NCI-H1694 treated with DMSO at 0.1 percent for 48 hours (cell line): ENCODE data around the gene NPR2.

Experiments used
- DNase-seq: peaks from one replicate; lab custom pipeline; 2025; lab: John Stamatoyannopoulos, UW

NPR2 gene

GRCh38 chr9:35763803-35764202 lies 27.6 kb upstream of the NPR2 start:
- no peak for DNase-seq

DNA sequence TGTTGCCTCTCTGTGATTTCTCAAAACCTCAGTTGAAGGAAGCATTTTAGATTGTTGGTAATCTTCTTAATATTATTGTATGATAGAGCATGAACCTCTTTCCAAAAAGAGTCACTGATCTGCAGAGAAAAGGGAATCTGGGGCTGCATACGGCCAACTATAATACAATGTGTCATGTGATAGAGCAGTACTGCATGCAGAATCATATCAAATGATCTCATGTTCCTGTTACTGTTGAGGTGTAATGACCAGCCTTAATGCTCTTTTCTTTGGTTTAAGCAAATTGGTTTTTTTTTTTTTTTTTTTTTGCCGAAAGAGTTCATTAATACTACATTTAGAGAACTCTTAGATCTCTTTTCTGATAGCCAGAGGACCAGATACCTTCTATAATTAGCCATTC lies 24.4 kb upstream of the NPR2 start:
- no peak for DNase-seq

DNA sequence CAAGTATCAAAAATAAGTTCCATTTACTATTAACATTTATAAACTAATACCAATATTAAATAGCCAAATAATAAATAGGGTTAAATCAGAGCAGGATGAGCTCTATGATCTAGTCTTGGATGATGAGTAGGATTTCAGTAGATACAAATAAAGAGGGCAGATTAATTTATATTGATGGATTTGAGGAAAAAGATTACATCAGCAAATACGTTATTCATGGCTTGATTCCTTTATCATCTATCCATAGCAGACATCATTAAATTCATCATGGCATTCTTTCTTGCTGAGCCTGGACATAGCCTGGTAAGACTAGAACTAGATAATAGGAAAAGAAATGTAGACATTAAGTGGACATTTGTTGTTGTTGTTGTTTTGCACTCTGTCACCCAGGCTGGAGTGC lies 23.9 kb upstream of the NPR2 start:
- DNase-seq = no peak

DNA sequence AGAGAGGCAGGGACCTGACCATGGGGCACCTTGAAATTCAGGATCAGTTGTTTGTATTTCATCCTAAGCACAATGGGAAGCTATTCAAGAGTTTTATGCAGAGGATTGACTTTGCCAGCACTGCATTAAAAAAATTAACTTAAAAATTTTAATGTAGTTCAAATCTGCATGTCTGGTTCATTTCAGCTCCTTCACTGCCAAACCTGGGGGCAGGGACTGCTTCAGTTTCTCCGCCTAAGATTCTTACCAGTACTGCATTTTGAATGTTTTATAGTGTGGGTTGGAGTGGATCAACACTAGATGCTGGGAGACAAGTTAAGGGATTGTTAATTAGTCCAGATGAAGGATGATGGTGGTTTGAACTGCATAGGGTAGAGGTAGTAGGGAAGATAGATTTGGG lies 21.6 kb upstream of the NPR2 start:
- no peak for DNase-seq

- no peak for DNase-seq
These were observed 20.3 kb upstream of the NPR2 start for GRCh38 chr9:35771075-35771433.

DNA sequence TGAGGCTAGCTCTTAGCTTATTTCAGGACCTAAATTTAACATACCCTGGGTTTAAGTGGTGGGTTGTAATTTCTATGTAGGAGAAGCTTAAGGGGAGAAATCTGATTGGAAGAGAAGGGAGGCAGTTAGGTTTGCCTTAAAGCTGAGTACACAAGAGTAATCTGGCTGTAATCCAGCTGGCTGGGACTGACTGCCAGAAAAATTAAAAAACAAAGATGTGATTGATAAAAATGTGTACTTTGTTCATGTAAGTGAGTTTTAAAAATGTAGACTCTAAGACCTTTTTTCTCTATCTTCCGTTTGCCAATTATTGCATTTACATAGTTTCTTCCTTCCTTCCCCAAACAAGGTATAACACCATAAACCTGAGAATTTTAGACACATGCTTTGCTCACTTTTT lies 19.9 kb upstream of the NPR2 start:
- peak; percentile 28 for DNase-seq

GRCh38 chr9:35771943-35772342 lies 19.4 kb upstream of the NPR2 start:
- no peak for DNase-seq

GRCh38 chr9:35774907-35775635 lies 16.3 kb upstream of the NPR2 start:
- DNase-seq = no peak

GRCh38 chr9:35776018-35776417 lies 15.4 kb upstream of the NPR2 start:
- DNase-seq = no peak

GRCh38 chr9:35778496-35778895 lies 12.9 kb upstream of the NPR2 start:
- DNase-seq = no peak

- DNase-seq = no peak
These were observed 10.3 kb upstream of the NPR2 start for GRCh38 chr9:35781066-35781465.

DNA sequence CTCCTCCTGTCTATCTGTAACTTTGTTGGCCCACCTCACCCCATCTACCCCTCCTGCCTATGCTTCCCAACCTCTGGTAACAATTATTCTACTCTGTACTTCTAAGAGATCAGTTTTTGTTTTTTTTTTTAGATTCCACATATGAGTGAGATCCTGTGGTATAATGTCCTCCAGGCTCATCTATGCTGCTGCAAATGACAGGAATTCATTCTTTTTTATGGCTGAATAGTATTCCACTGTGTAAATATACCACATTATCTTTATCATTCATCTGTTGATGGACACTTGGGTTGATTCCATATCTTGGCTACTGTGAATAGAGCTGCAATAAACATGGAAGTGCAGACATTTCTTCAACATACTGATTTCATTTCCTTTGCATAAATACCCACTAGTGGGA lies 8.0 kb upstream of the NPR2 start:
- no peak for DNase-seq

GRCh38 chr9:35789541-35789940 lies 1.9 kb upstream of the NPR2 start:
- no peak for DNase-seq

GRCh38 chr9:35790025-35790384 lies 1.4 kb upstream of the NPR2 start:
- DNase-seq = no peak

GRCh38 chr9:35790385-35791296 lies 750 bp upstream of the NPR2 start:
- peak; percentile 87 for DNase-seq

DNA sequence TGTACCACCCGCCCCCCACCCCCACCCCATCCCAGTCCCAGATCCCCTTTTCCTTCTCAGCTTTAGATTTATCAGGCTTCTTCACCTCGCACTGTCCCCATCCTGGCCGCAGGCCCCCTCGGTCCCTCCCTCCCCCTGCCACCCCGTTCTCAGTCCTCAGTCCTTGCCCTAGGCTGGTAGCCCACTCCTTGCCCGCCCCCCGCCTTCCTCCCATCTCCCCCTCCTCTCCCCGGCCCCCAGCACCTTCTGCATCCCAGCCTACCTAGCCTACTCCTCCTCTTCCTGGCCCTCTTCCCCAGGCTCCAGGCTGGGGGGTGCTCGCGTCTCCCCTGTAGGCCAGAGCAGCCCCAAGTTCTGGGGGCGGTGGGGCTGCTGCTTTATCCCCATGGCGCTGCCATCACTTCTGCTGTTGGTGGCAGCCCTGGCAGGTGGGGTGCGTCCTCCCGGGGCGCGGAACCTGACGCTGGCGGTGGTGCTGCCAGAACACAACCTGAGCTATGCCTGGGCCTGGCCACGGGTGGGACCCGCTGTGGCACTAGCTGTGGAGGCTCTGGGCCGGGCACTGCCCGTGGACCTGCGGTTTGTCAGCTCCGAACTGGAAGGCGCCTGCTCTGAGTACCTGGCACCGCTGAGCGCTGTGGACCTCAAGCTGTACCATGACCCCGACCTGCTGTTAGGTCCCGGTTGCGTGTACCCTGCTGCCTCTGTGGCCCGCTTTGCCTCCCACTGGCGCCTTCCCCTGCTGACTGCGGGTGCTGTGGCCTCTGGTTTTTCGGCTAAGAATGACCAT lies 828 bp downstream of the NPR2 start:
- no peak for DNase-seq

DNA sequence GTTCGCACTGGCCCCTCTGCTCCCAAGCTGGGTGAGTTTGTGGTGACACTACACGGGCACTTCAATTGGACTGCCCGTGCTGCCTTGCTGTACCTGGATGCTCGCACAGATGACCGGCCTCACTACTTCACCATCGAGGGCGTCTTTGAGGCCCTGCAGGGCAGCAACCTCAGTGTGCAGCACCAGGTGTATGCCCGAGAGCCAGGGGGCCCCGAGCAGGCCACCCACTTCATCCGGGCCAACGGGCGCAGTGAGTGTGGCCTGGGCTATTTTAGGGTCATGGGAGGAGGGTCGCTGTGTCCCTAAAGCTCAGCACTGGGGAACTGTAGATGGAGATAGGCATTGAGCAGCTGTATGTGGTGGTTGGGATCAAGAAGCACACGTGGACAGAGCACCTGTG lies 1.4 kb downstream of the NPR2 start:
- no peak for DNase-seq

- DNase-seq = no peak
These were observed 2.1 kb downstream of the NPR2 start for GRCh38 chr9:35793461-35793860.

DNA sequence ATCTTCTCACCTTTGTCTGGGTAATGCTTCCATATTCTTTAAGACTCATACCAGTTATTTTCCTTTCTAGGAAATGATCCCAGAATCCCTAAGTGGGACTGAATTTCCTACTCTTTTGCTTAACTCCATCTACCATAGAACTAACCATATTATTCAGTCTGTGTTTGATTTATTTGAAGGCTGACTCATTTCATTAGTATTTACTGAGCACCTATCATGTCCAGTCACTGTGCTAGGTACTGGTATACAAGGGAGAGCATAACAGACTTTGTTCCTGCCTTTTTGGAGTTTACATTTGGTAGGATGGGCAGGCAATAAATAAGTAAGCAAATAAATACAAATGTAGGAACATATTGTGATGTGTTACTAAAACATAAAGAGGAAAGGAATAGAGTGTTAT lies 4.3 kb downstream of the NPR2 start:
- no peak for DNase-seq

- DNase-seq = no peak
These were observed 6.1 kb downstream of the NPR2 start for GRCh38 chr9:35797311-35798109.

DNA sequence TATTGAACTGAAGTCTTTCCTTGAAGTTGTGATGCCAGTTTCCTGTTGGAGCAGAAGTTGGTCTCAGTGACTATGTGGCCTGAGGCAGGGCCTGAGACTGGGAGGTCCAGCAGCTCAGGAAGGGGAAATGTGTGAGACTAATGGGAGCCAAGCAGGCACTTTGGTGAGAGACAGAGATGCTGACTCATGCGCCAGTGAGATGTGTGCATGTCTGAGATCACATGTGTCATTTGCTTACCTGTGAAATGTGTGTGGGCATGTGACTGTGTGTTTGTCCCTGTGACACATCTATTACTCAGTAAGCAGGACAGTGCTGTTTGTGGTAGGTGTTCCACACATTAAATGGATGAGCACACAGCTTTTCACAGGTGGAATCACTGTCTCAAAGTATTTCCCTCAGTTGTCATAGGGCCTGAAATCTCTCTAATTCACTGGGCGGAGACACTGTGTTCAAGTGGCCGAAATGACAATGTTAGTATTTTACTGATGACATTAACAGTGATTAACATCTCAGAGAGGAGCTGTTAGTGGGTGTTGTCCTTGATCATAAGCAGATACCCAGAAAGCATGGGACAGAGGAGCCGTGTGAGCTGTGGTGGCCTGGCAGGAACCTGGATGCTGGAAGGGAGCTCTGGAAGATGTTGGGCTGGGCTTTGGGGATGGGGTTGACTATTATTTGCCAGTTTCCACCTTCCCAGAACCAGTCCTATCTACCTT lies 7.4 kb downstream of the NPR2 start:
- DNase-seq = no peak
